Smooth muscle cell (in vitro differentiated cells): ENCODE measurements around the gene COL4A2. TPM values are rescaled to one million over a fixed set of nuclear protein-coding genes. Genes with fewer than 3 reads are reported as not detected.

Experiments
- DNase-seq: peaks from one replicate; lab custom pipeline; 2025; ENCODE audit not compliant: unreplicated experiment; lab: John Stamatoyannopoulos, UW
- H2AFZ ChIP-seq: fragments of 200-600 bp; sonication (generic); 2 replicates; pipeline ENCODE4 v1.6.0; 2016; ENCODE audit warnings: antibody characterized with exemption, low read depth, mild to moderate bottlenecking
- H3F3A ChIP-seq: fragments of 200-600 bp; sonication (generic); 2 replicates; pipeline ENCODE4 v1.6.0; 2017; ENCODE audit warnings: antibody characterized with exemption, low read depth
- H3K27ac ChIP-seq: fragments of 200-600 bp; sonication (generic); 2 replicates; pipeline ENCODE4 v1.5.1; 2016; ENCODE audit warnings: low read depth, mild to moderate bottlenecking
- H3K27me3 ChIP-seq: fragments of 200-600 bp; sonication (generic); 2 replicates; pipeline ENCODE4 v1.6.1; 2016; ENCODE audit warnings: low read depth, mild to moderate bottlenecking
- H3K36me3 ChIP-seq: fragments of 200-600 bp; sonication (generic); 2 replicates; pipeline ENCODE4 v1.5.1; 2016; ENCODE audit warnings: low read depth
- H3K4me1 ChIP-seq: fragments of 200-600 bp; sonication (generic); 2 replicates; pipeline ENCODE4 v1.5.1; 2016; ENCODE audit warnings: low read depth
- H3K4me2 ChIP-seq: fragments of 200-600 bp; sonication (generic); 2 replicates; pipeline ENCODE4 v1.6.0; 2016; ENCODE audit warnings: mild to moderate bottlenecking
- H3K4me3 ChIP-seq: fragments of 200-600 bp; sonication (generic); 2 replicates; pipeline ENCODE4 v1.5.1; 2016; ENCODE audit warnings: mild to moderate bottlenecking
- H3K79me2 ChIP-seq: fragments of 200-600 bp; sonication (generic); 2 replicates; pipeline ENCODE4 v1.6.0; 2016; ENCODE audit warnings: low read depth, mild to moderate bottlenecking
- H3K9ac ChIP-seq: fragments of 200-600 bp; sonication (generic); 2 replicates; pipeline ENCODE4 v1.6.0; 2016; ENCODE audit warnings: low read depth
- H3K9me3 ChIP-seq: fragments of 200-600 bp; sonication (generic); replicated peaks from 2 replicates; pipeline ENCODE4 v1.5.1; 2016; ENCODE audit warnings: low read depth
- H4K20me1 ChIP-seq: fragments of 200-600 bp; sonication (generic); 2 replicates; pipeline ENCODE4 v1.6.0; 2016; ENCODE audit warnings: low read depth
- CTCF ChIP-seq: fragments of 200-600 bp; sonication (generic); IDR thresholded peaks from 2 replicates; pipeline ENCODE4 v1.5.1; 2017; ENCODE audit warnings: borderline replicate concordance, mild to moderate bottlenecking, antibody characterized with exemption; ENCODE audit not compliant: insufficient read depth, poor library complexity, severe bottlenecking
- WGBS: methylation state at CpG from one replicate; pipeline ENCODE4 v1.1.7; 2016; ENCODE audit warnings: low lambda C conversion rate; 5-methylcytosine and 5-hydroxymethylcytosine counted together
- polyA plus RNA-seq: library from polyadenylated mRNA; unstranded; fragments of >200 nt; fragmentation: Nextera tagmentation; extraction: Ambion mirVana; gene quantifications from 2 replicates; pipeline ENCODE4 v1.2.1, GENCODE V29; 2016
- total RNA-seq: library from RNA; depleted of rRNA; stranded (reverse); fragments of >200 nt; gene quantifications from 2 replicates; pipeline ENCODE4 v1.2.3, GENCODE V29; 2014

Gene COL4A2
- total and polyA plus RNA-seq, 2 experiments from 2014 or later, result 1,456 to 2,786 TPM

GRCh38 chr13:110469597-110469996 is 162.5 kb downstream of the COL4A2 start:
- Histone ChIP-seq H3K4me2 (no peak overlapping the region), H3K4me3 (no peak overlapping the region), H3K9me3 (no peaks in the 10 kb centered on the region), H3K79me2 (no peaks in the 10 kb centered on the region), H3F3A (peaks cover 77% of the 10 kb centered on the region), H3K27ac (peak overlapping the region; percentile 0), H3K27me3 (no peaks in the 10 kb centered on the region), H3K9ac (no peak overlapping the region), H3K4me1 (no peaks in the 10 kb centered on the region), H3K36me3 (peaks cover 8% of the 10 kb centered on the region), H2AFZ (no peak overlapping the region), H4K20me1 (peaks cover 94% of the 10 kb centered on the region)
- 89% methylated on average over 5 of the region's 5 CpGs for WGBS
- no peak for DNase-seq
- TF ChIP-seq CTCF, result no peak

DNA sequence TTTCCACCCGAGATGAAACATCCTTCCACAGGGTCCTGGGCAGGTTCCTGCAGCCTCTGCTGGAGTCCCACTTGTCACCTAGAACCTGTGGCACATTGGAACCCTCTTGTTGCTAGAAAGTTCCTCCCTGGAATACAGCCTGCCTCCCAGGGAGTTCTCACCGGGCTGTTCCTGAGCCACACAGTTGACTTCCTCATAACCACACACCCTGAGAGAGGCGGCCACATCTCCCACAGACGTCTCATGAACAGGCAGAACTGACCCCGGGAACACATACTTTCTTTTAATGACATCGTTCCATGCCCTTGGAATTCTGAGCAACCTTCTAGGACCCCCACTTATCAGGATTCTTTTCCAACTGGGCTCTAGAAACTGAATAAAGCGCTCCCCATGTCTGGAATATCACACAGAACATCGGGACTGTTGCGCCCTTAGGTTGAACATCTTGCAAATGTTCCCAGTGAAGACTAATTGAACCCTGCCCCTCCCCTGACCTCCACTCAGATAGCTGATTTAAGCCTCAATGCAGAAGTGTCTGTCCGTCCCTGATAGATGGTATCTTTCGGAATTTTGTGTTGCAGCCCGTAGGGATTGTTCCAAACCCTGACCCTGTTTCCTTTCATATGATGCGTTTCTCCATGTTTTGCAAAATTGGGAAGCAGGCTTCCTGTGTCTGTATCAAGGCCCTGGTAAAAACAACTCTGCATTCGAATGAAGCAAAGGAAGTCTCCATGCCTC is 163.4 kb downstream of the COL4A2 start:
- Histone ChIP-seq H2AFZ (no peak overlapping the region), H4K20me1 (peaks cover 94% of the 10 kb centered on the region), H3K36me3 (peaks cover 8% of the 10 kb centered on the region), H3K4me3 (no peak overlapping the region), H3K4me2 (no peak overlapping the region), H3K27me3 (no peaks in the 10 kb centered on the region), H3K9me3 (no peaks in the 10 kb centered on the region), H3K4me1 (no peaks in the 10 kb centered on the region), H3K9ac (no peak overlapping the region), H3K27ac (peak overlapping the region; percentile 19), H3F3A (peaks cover 75% of the 10 kb centered on the region), H3K79me2 (no peaks in the 10 kb centered on the region)
- DNase-seq, result no peak
- 89% methylated on average over 14 of the region's 14 CpGs for WGBS
- TF ChIP-seq CTCF, result no peak

- peaks cover 8% of the 10 kb centered on the region for H3K36me3 ChIP-seq
These were observed 164.2 kb downstream of the COL4A2 start for GRCh38 chr13:110471156-110471832.

More at GRCh38 chr13:110471156-110471832, 164.2 kb downstream of the COL4A2 start:
- Histone ChIP-seq H3K4me3 (no peak overlapping the region), H3K9me3 (no peaks in the 10 kb centered on the region), H3K79me2 (no peaks in the 10 kb centered on the region), H3K27me3 (no peaks in the 10 kb centered on the region), H3F3A (peaks cover 73% of the 10 kb centered on the region), H3K9ac (no peak overlapping the region), H3K4me1 (no peaks in the 10 kb centered on the region), H2AFZ (no peak overlapping the region), H3K4me2 (no peak overlapping the region), H3K27ac (no peak overlapping the region), H4K20me1 (peaks cover 93% of the 10 kb centered on the region)
- TF ChIP-seq CTCF, result no peak
- DNase-seq, result no peak
- 88% methylated on average over 14 of the region's 14 CpGs for WGBS
